HuH-7 (cell line): ENCODE measurements around the gene PEMT.

Source experiments
- DNase-seq: peaks from one replicate; pipeline ENCODE4 v3.0.0; 2011; ENCODE audit warnings: low spot score

PEMT gene

DNA sequence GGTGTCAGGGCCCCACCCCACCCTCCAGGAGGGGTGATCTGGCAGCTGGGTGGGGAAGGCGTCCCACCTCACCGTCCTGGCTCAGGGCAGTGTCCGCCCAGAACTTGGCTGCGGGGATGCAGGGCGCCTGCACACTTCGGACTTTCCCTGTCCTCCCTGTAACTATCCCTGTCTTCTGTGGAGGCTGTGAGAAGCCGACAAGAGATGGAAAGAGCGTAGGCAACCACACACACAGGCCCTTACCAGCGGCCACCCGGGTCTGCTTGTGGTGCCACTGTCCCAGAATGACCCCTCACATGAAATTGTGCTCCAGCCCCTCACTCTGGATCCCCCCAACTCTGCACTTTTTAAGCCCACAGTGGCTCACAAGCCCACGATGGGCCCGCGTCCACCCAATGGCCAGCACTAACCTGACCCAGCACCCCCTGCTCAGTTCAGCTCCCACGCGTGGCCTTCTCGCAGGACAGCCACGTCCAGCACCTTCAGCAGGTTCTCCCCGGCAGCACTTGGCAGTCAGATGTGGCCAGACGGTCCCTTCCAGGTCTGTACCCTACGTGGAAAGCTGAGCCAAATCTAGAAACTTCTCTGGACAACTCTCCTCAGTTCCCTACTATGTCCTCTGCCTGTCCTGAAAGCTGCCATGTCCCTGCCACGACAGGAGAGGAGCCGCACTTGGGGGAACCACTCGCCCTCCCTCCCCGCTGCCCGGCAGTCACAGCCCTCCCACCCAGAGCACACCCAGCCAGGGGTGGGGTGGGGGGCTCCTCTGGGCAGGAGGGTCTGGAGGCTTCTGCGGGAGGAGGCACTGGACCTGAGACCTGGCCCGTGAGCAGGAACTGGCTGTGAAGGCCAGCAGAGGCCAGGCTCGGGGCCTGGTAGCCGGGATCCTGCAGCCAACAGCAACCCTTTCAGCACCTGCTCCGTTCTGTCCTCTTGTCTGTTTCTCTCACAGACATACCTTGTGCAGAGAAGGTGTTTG is 38.0 kb downstream of the PEMT start:
- no peak for DNase-seq

DNA sequence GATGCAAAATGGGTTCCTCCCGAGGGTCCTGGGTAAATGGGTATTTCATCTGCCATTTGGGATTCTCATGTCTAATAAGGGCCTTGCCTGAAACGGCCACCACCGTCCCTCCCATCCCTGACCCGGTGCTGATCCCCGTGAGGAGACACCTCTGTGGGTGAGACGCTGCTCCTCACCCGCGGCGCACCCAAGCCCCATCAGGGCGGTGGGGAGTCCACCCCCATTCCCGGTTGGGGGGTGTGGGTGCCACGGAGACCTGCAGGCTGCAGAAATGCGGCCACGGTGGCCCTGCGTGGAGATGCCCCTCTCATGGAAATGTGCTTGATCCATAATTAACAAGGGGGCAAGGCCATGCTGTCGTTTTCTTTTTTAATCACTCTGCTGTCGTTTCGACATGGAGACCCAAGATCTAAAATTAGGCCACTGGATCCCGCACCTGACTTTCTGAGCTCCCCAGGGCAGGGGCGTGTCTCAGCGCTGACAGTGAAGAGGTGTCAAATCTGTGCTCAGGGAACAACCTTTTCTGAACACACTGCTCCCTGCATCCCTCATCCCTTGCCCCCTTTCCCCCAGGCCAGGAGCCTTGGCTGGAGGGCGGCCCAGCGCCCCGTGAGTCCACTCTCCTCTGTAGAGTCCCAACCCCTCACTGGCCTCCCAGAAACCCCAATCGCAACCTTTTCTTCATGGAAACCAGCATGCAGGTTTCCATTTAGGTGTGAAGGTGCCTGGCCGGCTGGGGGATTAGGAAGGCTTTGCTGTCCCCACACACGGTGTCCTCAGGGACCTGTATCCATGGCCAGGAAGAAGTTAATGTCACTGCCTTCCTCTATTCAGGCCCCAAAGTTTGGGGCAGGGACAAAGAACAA is 38.9 kb downstream of the PEMT start:
- no peak for DNase-seq

DNA sequence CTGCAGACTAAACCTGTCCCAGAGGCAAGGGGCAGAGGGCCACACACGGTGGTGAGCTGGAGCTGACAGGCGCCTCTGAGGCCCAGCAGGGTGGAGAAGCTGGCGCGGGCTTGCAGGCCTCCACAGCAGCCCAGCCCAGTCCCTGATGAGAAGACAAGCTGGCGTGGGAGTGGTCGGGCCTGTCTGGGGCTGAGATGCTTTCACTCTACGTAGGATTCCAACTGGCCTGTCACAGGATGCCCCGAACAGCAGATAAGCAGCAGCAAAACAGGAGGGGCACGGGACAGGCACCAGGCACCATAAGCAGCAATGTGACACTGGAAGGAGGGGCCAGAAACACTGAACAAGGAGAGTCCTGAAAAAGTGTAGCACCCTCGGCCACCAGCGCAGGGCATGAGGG is 40.1 kb downstream of the PEMT start:
- DNase-seq = no peak

DNA sequence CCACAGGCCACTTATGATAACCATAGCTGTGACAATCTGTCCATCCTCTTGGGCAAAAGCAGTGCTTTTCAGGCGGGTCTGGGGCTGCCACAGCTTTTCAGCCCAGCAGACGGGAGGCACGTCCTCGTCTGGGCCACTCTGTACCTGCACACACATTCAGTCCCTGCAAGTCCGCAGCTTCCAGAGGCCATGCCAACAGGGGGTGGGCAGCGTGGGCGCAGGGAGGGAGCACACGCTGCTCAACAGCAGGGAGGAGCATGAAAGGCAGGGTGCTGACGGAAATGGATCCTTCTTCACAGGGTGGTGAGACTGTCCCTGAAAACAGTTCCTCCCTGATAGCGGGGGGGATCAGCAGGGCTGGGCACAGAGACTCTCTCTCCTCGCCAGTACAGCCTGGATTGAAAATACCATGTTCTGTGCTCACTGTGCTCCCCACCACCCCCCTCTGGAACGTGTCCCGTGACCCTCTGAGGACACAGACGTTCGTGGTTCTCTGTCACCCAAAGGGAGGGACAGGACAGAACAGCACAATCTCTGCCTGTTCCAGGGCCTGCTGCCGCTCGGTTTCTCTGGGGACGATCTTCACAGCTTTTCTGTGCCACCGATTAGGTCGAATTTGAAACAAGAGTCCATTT is 41.7 kb downstream of the PEMT start:
- no peak for DNase-seq

DNA sequence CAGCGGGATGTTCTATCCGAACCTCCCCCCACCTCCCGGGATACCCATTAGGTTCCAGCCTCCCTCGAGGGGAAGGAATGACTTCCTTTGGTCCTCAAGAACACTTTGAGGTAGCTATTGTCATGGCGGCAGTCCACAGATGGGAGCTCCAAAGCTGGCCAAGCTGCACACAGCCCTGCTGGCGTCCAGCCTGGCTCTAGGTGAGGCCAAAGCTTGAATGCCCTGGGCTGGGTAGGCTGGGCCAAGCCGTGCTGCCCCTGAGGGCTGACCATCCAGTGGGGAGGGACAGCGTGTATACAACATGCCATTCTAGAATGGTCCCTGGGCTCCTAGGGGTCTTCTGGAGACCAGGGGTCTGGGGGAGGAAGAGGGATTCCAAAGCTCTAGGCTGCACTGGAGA is 43.5 kb downstream of the PEMT start:
- DNase-seq = no peak

DNA sequence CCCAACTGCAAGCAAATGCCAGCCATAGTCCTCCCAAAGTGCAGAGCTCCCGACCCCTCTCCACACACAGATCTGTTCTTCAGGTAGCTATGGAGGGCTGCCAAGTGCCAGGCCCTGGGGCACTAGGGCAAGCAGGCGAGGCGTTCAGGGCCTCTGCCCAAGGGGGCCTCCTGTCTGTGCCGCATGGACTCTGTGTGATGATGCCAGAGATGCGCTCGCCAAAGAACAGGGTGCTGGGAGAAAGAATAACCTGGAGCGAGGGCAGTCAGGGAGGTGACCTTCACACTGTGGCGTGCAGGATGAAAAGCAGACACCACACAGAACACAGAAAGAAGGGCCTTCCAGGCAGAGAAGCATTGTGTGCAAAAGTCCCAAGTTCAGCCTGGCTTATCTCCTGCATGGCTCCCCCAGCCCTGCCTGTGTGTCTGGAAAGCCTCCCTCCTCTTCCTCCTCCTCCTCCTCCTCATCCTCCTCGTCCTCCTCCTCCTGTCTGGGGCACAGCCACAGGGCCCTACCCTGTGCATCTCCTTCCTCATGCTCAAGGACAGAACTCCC is 44.2 kb downstream of the PEMT start:
- DNase-seq = peak; percentile 50

DNA sequence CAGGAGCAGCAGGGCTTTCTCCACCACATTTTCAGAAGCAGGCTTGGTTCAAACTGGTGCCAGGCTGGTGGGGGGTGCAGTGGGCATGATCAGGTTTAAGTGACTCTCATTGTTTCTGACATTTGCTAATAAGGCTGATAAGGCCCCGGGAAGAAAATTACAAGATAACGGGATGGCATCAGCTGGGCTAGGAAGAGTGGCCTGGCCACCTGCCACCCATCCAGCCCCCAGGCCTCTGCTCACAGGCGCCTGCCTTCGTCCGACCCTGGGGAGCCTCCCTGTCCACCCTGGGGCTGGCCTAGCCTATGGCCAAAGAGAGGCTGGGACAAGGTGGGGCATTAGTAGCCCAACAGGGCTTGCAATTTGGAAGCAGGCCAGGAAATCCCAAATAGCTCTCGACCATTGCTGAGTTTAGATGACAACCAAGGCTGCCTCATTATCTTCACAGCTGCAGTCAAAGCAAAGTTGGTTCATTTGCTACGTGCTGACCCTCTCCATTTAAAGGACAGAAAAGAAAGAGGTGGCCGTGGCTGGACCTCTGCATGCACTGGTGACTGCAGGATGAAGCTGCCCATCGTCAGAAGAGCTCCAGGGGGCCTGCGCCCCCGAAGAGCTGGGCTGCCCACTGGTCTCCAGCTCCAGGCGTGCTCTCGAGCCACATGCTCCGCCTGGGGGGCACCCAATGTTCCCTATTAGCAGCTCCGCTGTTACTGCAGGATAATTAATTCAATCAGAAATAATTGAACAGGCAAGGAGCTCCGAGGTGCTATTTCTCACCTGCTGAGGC is 44.9 kb downstream of the PEMT start:
- DNase-seq = no peak

- no peak for DNase-seq
Observed at GRCh38 chr17:17545984-17546383, 45.5 kb downstream of the PEMT start.

GRCh38 chr17:17545031-17545820 is 46.3 kb downstream of the PEMT start:
- DNase-seq = no peak

DNA sequence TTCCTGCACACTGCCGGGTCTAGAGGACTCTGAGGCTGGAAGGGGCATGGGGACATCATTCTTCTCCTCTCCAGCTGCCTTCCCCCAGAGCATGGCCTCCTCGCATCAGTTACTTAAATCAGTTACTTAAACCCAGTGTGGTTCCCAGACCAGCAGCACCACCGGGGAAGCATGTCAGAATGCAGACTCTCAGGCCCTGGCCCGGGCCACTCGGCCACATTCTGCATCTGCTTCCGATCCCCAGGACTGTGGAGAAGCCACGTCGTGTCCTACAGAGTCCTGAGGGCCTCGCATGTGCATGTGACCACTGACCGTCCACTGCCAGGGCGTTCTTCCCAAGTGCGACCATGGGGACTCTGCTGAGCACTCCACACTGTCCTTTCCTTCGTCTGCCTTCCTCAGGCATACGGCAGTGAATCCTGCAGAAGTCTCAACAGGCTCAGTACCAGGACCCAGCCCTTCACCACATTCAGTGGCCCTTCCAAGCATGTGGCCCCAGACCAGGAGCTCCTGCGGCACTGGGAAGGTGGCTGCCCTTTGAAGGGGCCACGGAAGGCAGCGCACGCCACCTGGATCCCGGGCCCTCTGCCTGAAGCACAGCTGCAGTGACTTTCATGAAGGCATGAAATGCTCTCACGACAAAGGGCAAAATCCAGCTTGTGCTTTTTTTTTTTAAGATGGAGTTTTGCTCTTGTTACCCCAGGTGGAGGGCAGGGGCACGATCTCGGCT is 48.4 kb downstream of the PEMT start:
- no peak for DNase-seq

DNA sequence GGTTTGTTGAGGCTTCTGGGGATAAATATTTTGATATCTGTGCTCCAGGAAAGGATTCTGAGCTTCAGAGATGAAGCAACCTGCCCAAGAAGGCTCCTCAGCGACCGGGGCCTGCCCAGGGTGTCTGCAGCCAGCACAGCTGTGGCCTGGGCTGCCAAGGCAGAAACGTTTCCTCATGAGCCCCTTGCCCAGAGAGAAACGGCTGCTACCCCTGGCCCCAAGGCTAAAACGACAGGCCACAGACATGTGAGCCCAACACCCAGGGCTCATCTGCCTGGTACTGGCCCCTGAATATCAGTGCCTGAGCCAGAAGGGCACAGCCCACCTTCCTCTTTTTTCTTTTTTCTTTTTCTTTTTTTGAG is 49.9 kb downstream of the PEMT start:
- DNase-seq = no peak

DNA sequence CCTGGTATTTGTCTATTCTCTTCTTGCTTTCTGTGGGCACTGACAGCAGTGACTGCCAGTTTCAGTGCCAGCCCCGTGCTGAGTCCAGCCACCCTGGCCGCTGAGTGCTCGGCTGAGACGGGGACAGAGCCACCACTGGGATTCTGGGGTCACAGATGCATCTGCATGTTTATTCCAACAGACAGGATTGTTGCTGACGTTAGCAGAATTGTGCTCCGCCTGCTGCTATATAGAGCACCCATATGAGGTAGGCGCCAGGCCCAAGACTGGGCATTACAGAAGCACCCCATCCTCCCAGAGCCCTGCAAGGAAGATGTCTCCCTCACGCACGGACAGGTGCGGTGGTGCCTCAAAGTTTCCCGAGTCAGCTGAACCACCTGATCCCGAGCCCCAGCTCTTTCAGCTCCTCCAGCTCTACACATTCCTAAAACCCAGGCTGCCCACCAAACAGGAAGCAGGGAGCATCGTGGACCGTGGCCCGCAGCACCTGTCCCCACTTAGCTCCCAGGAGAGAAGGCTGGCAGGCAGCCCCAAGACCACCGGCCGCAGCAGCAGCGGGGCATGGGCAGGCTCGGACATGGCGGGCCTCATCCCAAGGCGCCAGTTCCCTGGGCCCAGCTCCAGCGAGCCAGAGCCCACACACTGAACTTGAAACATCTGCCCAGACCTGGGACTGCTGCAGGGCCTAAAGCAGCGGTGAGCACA is 50.4 kb downstream of the PEMT start:
- DNase-seq = no peak

DNA sequence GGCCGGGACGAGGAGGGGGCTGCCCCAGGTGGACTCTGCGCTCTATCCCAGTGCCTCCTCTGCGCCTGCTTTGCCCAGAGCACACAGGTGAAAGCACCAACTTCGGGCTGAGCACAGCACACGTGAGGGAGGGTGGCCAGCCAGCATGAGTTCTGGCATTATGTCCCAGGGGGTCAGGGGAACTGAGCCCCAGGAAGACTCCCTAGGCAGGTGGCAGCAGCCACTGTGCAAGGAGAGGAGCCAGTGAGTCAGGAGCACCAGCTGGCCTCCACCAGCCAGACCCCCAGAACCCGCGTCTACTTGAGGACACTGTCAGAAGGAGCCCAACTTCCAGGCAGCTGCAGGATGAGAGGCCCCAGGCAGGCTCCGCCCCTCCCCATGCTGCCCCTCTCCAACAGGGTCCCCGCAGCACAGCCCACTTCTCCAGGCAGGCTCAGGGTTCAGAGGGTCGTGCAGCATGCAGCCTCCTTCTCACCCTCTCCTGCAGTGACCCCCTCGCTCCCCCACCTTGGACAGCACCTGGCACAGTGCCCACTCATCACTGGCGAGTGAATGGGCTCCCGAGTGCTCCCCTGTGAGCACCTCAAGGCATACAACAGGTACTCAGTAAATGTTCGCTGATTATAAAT is 51.1 kb downstream of the PEMT start:
- DNase-seq = no peak

DNA sequence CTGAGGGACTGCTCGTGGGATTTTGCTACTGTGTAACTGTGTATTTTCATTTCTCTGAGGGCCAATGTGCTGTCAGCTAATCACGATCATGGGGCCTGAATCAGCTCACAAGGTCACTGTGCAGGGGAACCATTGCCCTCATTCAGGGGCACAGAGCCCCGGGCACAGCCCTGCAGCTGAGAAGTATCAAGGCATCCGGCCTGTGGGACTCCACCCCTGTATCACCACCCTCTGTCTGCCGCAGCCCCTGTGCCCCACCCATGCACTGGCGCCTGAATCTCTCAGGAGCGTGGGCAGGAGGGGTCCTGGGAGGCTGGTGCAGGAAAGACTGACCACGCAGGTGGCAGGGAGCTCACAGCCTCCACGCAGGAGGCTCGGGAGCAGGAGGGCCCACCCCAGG is 51.9 kb downstream of the PEMT start:
- no peak for DNase-seq

GRCh38 chr17:17538417-17539391 is 52.8 kb downstream of the PEMT start:
- DNase-seq = peak; percentile 99

DNA sequence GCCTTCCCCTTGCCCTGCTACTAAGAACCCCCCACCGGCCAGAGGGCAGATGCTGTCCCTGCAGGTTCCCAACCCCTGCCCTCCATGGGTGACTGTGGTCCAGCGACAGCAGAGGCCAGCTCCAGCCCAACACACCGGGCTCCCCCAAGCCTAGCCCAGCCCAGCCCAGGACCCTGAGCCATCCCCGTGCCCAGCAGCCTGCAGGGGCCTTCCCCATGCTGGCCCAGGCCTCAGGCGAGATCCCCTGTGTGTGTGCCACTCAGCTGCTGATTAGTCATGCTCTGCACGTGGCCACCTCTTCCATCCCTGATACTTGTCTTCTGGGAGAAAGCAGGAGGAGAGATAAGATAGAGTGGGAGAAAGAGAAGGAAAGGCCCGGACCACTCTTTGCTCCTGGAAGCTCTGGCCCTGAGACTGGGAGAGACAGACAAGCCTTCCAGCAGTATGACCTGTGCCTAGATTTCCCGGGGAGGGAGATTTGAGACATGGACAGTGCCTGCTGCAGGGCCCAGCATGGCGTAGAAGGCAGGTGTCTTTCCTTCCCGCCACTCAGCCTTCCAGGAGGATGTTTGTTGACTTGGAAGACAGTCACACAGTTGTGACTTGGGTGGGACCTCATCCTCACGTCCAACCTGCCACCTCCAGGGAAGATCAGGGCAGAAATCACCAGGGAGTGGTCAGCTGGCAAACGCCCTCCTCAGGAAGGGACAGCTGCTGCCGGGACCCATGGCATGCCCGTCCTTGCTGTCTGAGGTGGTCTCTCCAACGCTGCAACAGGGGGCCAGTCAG is 54.0 kb downstream of the PEMT start:
- no peak for DNase-seq

DNA sequence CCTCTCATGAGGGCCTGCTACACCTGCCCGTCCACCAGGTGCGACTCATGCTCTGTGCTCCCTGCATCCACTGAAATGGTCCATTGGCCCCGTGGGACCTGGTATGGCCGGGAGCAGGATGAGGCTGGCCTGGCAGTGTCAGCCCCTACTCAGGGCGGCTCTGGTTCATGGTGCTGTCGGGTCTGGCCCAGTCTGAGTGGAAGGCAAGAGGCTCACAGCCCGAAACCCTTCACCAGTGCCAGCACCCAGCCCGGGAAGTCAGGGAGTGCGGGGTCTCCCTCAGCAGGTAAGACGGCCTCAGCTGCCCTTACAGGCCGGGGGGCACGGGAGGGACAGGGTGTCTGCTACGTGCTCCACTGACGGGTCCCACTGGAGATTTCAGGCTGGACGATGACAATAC is 54.8 kb downstream of the PEMT start:
- DNase-seq = no peak
